ENCODE measurements around the gene TRAK1.
A peak's percentile ranks its signal among the peaks of the same experiment; 100 is the strongest.

TRAK1 gene

GRCh38 chr3:42216302-42216701 is 125.1 kb downstream of the TRAK1 start:
- peak in 2 of 6 experiments; percentile 10 to 20 for DNase-seq

- peak in 4 of 6 experiments; percentile 4 to 64 (median 54) for DNase-seq
Measured at GRCh38 chr3:42216931-42217333, 125.8 kb downstream of the TRAK1 start.

- DNase-seq: no peak
Measured at GRCh38 chr3:42220436-42221121, 129.4 kb downstream of the TRAK1 start.

GRCh38 chr3:42222942-42223693 is 132.0 kb downstream of the TRAK1 start:
- DNase-seq: no peak

GRCh38 chr3:42224178-42224577 is 133.0 kb downstream of the TRAK1 start:
- DNase-seq: no peak

GRCh38 chr3:42224658-42225421 is 133.7 kb downstream of the TRAK1 start:
- no peak for DNase-seq

GRCh38 chr3:42225486-42226363 is 134.6 kb downstream of the TRAK1 start:
- no peak for DNase-seq

- DNase-seq: no peak
Measured at GRCh38 chr3:42226470-42227425, 135.6 kb downstream of the TRAK1 start.

GRCh38 chr3:42228796-42229195 is 137.6 kb downstream of the TRAK1 start:
- peak in 1 of 6 experiments; percentile 5 for DNase-seq

GRCh38 chr3:42229266-42229941 is 138.2 kb downstream of the TRAK1 start:
- no peak for DNase-seq

GRCh38 chr3:42229942-42230688 is 139.0 kb downstream of the TRAK1 start:
- DNase-seq: no peak

GRCh38 chr3:42230860-42231259 is 139.7 kb downstream of the TRAK1 start:
- no peak for DNase-seq

- no peak for DNase-seq
Measured at GRCh38 chr3:42235532-42235931, 144.4 kb downstream of the TRAK1 start.

- DNase-seq: no peak
Measured at GRCh38 chr3:42236611-42237010, 145.5 kb downstream of the TRAK1 start.

- no peak for DNase-seq
Measured at GRCh38 chr3:42246091-42246490, 154.9 kb downstream of the TRAK1 start.

- DNase-seq: peak; percentile 29 to 87 (median 56)
Measured at GRCh38 chr3:42247576-42248027, 156.4 kb downstream of the TRAK1 start.

- DNase-seq: no peak
Measured at GRCh38 chr3:42250761-42251160, 159.6 kb downstream of the TRAK1 start.

GRCh38 chr3:42254566-42254965 is 163.4 kb downstream of the TRAK1 start:
- no peak for DNase-seq

GRCh38 chr3:42256135-42256819 is 165.1 kb downstream of the TRAK1 start:
- no peak for DNase-seq

All from stimulated activated naive CD4-positive, alpha-beta T cell (primary cell).